HG02840 (cell line): Measurements from ENCODE around the gene REEP6.
"Not testable (repeated sequence)": the region's sequence is repeated elsewhere in the genome, so short reads cannot be mapped to it uniquely, and the experiment has no call there.

Experiments used
- ATAC-seq: cut with Tn5 transposase; IDR thresholded peaks from one replicate; pipeline ENCODE4 v1.9.1; 2021; ENCODE audit warnings: mild to moderate bottlenecking, moderate library complexity, moderate number of reproducible peaks; ENCODE audit not compliant: unreplicated experiment, low FRiP score

The REEP6 gene

GRCh38 chr19:1505991-1506881 is 15.3 kb downstream of the REEP6 start:
- ATAC-seq = no peak

GRCh38 chr19:1507192-1507660 is 16.2 kb downstream of the REEP6 start:
- ATAC-seq = no peak

- no peak for ATAC-seq
These were observed 17.0 kb downstream of the REEP6 start for GRCh38 chr19:1507763-1508506.

GRCh38 chr19:1508507-1508856 is 17.5 kb downstream of the REEP6 start:
- no peak for ATAC-seq

GRCh38 chr19:1509602-1510441 is 18.8 kb downstream of the REEP6 start:
- no peak for ATAC-seq

GRCh38 chr19:1510442-1510806 is 19.4 kb downstream of the REEP6 start:
- no peak for ATAC-seq

- ATAC-seq = no peak
These were observed 19.8 kb downstream of the REEP6 start for GRCh38 chr19:1510807-1511206.

GRCh38 chr19:1511318-1512317 is 20.6 kb downstream of the REEP6 start:
- ATAC-seq = no peak

GRCh38 chr19:1512671-1513498 is 21.9 kb downstream of the REEP6 start, which contains the start of gene ADAMTSL5:
Gene ADAMTSL5 (minus strand): TSS chr19:1513019. CDS start chr19:1510943, 2,076 bp downstream.
- ATAC-seq = no peak

- no peak for ATAC-seq
These were observed 22.7 kb downstream of the REEP6 start for GRCh38 chr19:1513499-1514294.

- ATAC-seq = no peak
These were observed 23.3 kb downstream of the REEP6 start for GRCh38 chr19:1514295-1514661.

- no peak for ATAC-seq
These were observed 24.2 kb downstream of the REEP6 start for GRCh38 chr19:1514986-1515721.

GRCh38 chr19:1516395-1516753 is 25.4 kb downstream of the REEP6 start:
- ATAC-seq = no peak

- no peak for ATAC-seq
These were observed 27.5 kb downstream of the REEP6 start for GRCh38 chr19:1518471-1518870.

- not testable (repeated sequence) for ATAC-seq
These were observed 28.8 kb downstream of the REEP6 start for GRCh38 chr19:1519802-1520201.

GRCh38 chr19:1520203-1520780 is 29.3 kb downstream of the REEP6 start:
- no peak for ATAC-seq

GRCh38 chr19:1521636-1522035 is 30.7 kb downstream of the REEP6 start:
- ATAC-seq = no peak
